Activated naive CD8-positive, alpha-beta T cell treated with anti-CD3 and anti-CD28 coated beads, Interleukin-2, amount 50 U/mL, for 24 hours (primary cell): ENCODE results near the gene HOXA6.

Source experiments
- ATAC-seq: fragments of 150-1000 bp; cut with Tn5 transposase; one replicate; pipeline ENCODE4 v1.10.0; 2021
- DNase-seq: peaks from one replicate; pipeline ENCODE4 v3.0.0; 2021
- H3K27ac Mint-ChIP-seq: one replicate; pipeline ENCODE4 v1.8.0; 2021; ENCODE audit warnings: mild to moderate bottlenecking, mixed read lengths
- H3K27me3 Mint-ChIP-seq: one replicate; pipeline ENCODE4 v1.8.0; 2021; ENCODE audit warnings: mixed read lengths
- H3K36me3 Mint-ChIP-seq: one replicate; pipeline ENCODE4 v1.8.0; 2021; ENCODE audit warnings: low read depth, mixed read lengths
- H3K4me1 Mint-ChIP-seq: one replicate; pipeline ENCODE4 v1.8.0; 2021; ENCODE audit warnings: mixed read lengths
- H3K4me3 Mint-ChIP-seq: one replicate; pipeline ENCODE4 v1.8.0; 2021; ENCODE audit warnings: mild to moderate bottlenecking, moderate library complexity, mixed read lengths
- H3K9me3 Mint-ChIP-seq: one replicate; pipeline ENCODE4 v1.8.0; 2021; ENCODE audit warnings: mixed read lengths

The HOXA6 gene

DNA sequence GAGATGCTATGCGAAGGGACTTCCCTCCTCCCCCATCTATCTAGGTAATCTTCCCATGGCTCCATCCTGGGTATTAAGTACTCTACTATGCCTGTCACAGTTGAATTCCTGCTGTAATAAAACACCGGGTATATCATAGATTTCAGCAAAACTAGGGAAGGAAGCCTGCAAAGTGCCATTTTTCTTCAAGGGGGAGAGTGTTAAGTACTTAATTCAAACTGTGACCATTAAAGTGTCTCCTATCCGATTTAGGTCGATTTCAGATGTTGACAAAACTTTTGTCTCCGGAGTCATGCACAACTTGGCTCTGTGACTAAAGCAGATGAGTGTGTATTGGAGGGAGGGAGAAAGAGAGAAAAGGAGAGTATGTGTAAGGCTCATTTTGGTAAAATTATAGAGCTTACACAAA lies 21.6 kb downstream of the HOXA6 start:
- ATAC-seq (no peak), DNase-seq (no peak)
- no peaks in the 10 kb centered on the region for H3K4me1 Mint-ChIP-seq
- no peaks in the 10 kb centered on the region for H3K36me3 Mint-ChIP-seq
- no peak overlapping the region for H3K27ac Mint-ChIP-seq
- H3K9me3 Mint-ChIP-seq = no peaks in the 10 kb centered on the region
- H3K27me3 Mint-ChIP-seq = peaks cover 26% of the 10 kb centered on the region
- no peak overlapping the region for H3K4me3 Mint-ChIP-seq

GRCh38 chr7:27124902-27125689 lies 22.5 kb downstream of the HOXA6 start:
- Mint-ChIP-seq H3K36me3 (no peaks in the 10 kb centered on the region), H3K27me3 (peaks cover 26% of the 10 kb centered on the region), H3K9me3 (no peaks in the 10 kb centered on the region), H3K4me3 (no peak overlapping the region), H3K27ac (no peak overlapping the region), H3K4me1 (no peaks in the 10 kb centered on the region)
- DNase-seq = no peak
- ATAC-seq = no peak

- no peaks in the 10 kb centered on the region for H3K36me3 Mint-ChIP-seq
- H3K27me3 Mint-ChIP-seq = peaks cover 22% of the 10 kb centered on the region
- no peak overlapping the region for H3K27ac Mint-ChIP-seq
These were observed 23.3 kb downstream of the HOXA6 start for GRCh38 chr7:27124096-27124901.

GRCh38 chr7:27123477-27124053 lies 24.0 kb downstream of the HOXA6 start:
- no peaks in the 10 kb centered on the region for H3K9me3 Mint-ChIP-seq
- H3K27ac Mint-ChIP-seq = no peak overlapping the region
- ATAC-seq (no peak), DNase-seq (no peak)
- H3K4me1 Mint-ChIP-seq = no peaks in the 10 kb centered on the region
- H3K4me3 Mint-ChIP-seq = no peak overlapping the region
- H3K36me3 Mint-ChIP-seq = no peaks in the 10 kb centered on the region
- H3K27me3 Mint-ChIP-seq = peaks cover 18% of the 10 kb centered on the region

More at GRCh38 chr7:27124096-27124901, 23.3 kb downstream of the HOXA6 start:
- ATAC-seq (no peak), DNase-seq (no peak)
- no peak overlapping the region for H3K4me3 Mint-ChIP-seq
- no peaks in the 10 kb centered on the region for H3K4me1 Mint-ChIP-seq
- H3K9me3 Mint-ChIP-seq = no peaks in the 10 kb centered on the region

GRCh38 chr7:27123007-27123476 lies 24.5 kb downstream of the HOXA6 start:
- no peak overlapping the region for H3K4me3 Mint-ChIP-seq
- DNase-seq (no peak), ATAC-seq (no peak)
- peaks cover 18% of the 10 kb centered on the region for H3K27me3 Mint-ChIP-seq
- H3K9me3 Mint-ChIP-seq = no peaks in the 10 kb centered on the region
- H3K36me3 Mint-ChIP-seq = no peaks in the 10 kb centered on the region
- H3K27ac Mint-ChIP-seq = no peak overlapping the region
- H3K4me1 Mint-ChIP-seq = no peaks in the 10 kb centered on the region

GRCh38 chr7:27122077-27122910 lies 25.3 kb downstream of the HOXA6 start:
- Mint-ChIP-seq H3K27ac (no peak overlapping the region), H3K9me3 (no peaks in the 10 kb centered on the region), H3K36me3 (no peaks in the 10 kb centered on the region), H3K4me1 (no peaks in the 10 kb centered on the region), H3K4me3 (no peak overlapping the region), H3K27me3 (peaks cover 16% of the 10 kb centered on the region)
- ATAC-seq = no peak
- no peak for DNase-seq

GRCh38 chr7:27121684-27122076 lies 25.9 kb downstream of the HOXA6 start:
- no peak for DNase-seq
- H3K9me3 Mint-ChIP-seq = no peaks in the 10 kb centered on the region
- ATAC-seq = no peak

GRCh38 chr7:27119412-27119911 lies 28.1 kb downstream of the HOXA6 start:
- ATAC-seq (no peak), DNase-seq (no peak)
- Mint-ChIP-seq H3K4me3 (no peak overlapping the region), H3K9me3 (no peaks in the 10 kb centered on the region), H3K27me3 (peaks cover 1% of the 10 kb centered on the region), H3K36me3 (no peaks in the 10 kb centered on the region), H3K4me1 (no peaks in the 10 kb centered on the region), H3K27ac (no peak overlapping the region)

More at GRCh38 chr7:27121684-27122076, 25.9 kb downstream of the HOXA6 start:
- no peaks in the 10 kb centered on the region for H3K4me1 Mint-ChIP-seq
- no peaks in the 10 kb centered on the region for H3K36me3 Mint-ChIP-seq
- no peak overlapping the region for H3K4me3 Mint-ChIP-seq
- H3K27ac Mint-ChIP-seq = no peak overlapping the region
- peaks cover 10% of the 10 kb centered on the region for H3K27me3 Mint-ChIP-seq

DNA sequence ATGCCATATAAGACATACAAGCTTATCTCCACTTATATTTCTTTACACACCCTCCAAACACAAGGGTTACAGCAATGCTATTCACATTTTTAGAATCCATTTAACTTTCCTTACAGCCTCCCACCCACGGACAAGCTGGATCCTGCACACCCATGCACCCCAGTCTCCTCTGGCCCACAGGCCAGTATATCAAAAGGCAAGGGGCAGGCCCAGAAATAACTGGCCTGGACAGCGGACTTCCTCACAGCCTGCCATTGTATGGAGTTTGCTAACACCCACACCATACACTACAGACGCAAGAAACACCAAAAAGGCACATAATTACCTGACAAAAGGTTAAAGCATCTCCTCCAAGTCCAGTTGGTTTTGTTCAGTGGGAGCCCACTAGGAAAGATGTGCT lies 29.0 kb downstream of the HOXA6 start:
- Mint-ChIP-seq H3K9me3 (no peaks in the 10 kb centered on the region), H3K4me1 (no peaks in the 10 kb centered on the region), H3K27ac (no peak overlapping the region), H3K4me3 (no peak overlapping the region), H3K27me3 (no peaks in the 10 kb centered on the region), H3K36me3 (no peaks in the 10 kb centered on the region)
- DNase-seq (no peak), ATAC-seq (no peak)

DNA sequence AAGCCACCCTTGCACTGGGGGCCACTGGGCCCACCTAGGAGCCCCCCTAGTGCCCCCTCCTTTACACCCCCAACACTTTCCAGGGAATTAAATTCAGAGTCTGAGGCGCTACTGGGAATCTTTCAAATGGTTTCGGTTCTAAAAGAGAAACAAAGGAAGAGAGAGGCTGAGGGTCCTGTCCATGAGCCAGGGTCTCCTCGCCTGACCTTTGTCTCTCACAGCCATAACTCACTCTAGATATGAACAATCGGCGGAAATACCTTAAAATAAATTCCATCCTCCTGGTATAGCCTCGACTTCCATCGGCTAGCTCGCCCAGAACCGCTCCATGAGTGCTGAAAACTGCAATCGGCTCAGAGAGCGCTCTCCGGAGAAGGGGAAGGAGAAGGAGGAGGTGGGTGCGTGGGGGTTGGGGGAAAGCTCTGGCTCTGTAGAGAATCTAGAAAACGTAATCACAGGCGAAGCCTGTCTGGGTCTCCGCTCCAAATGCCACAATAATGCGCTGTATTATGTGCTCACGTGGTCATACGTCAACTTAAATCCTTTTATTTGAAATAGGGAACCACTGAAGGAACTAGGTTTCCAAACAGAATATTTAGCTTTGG lies 29.6 kb downstream of the HOXA6 start:
- no peak overlapping the region for H3K4me3 Mint-ChIP-seq
- H3K27ac Mint-ChIP-seq = no peak overlapping the region
- H3K36me3 Mint-ChIP-seq = no peaks in the 10 kb centered on the region
- no peak for DNase-seq
- no peaks in the 10 kb centered on the region for H3K27me3 Mint-ChIP-seq
- H3K4me1 Mint-ChIP-seq = no peaks in the 10 kb centered on the region
- no peaks in the 10 kb centered on the region for H3K9me3 Mint-ChIP-seq
- no peak for ATAC-seq

- no peaks in the 10 kb centered on the region for H3K4me1 Mint-ChIP-seq
- no peaks in the 10 kb centered on the region for H3K9me3 Mint-ChIP-seq
- DNase-seq = no peak
- H3K27ac Mint-ChIP-seq = no peak overlapping the region
- H3K36me3 Mint-ChIP-seq = no peaks in the 10 kb centered on the region
- H3K4me3 Mint-ChIP-seq = no peak overlapping the region
- no peaks in the 10 kb centered on the region for H3K27me3 Mint-ChIP-seq
- ATAC-seq = no peak
These were observed 30.4 kb downstream of the HOXA6 start for GRCh38 chr7:27116962-27117886.

DNA sequence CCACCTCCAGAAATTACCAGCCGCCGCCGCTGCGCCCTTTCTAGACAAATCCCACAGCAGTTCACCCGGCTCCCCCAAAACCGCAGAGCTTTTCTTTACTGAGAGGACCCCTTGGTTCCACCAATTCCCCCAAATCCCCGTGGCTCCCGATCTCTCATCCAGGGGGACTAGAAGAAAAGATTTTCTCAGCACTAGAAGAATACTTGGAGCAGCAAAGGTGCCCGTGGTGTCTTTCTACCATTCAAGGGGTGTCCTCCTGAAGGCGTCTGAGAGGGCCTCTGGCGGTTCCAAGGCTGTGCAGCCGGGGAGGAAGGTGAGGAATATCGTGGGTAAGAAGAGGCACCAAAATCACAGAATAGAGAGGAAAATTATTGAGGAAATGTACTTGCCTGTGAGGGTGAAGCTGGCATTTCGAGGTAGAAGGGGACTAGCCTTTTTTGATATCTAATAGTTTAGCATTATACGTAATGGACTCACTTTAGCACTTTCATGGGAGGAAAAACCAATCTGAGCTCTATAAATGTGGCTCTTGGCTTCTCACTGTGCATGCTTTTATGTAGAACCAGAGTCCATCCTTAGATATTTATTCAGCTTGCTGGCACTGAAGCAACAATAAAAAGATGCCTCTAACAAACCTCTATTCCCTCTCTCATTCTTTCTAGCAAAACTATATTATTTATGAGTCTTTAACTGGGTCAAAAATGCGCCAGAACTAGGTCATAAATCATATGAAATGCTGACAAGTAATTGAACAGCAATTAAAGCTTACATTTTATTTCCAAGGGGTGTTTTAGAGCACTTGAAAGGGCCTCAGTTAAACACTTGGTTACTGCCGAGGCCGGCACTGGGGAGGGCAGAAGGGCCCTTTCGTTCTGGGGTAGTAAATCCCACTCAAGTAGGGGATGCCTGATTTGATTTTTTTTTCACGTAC lies 31.3 kb downstream of the HOXA6 start:
- Mint-ChIP-seq H3K27ac (no peak overlapping the region), H3K9me3 (no peaks in the 10 kb centered on the region), H3K27me3 (peaks cover 4% of the 10 kb centered on the region), H3K36me3 (no peaks in the 10 kb centered on the region), H3K4me1 (no peaks in the 10 kb centered on the region), H3K4me3 (no peak overlapping the region)
- ATAC-seq = no peak
- no peak for DNase-seq
